Measurements from ENCODE around the gene CTBP2.

DNA sequence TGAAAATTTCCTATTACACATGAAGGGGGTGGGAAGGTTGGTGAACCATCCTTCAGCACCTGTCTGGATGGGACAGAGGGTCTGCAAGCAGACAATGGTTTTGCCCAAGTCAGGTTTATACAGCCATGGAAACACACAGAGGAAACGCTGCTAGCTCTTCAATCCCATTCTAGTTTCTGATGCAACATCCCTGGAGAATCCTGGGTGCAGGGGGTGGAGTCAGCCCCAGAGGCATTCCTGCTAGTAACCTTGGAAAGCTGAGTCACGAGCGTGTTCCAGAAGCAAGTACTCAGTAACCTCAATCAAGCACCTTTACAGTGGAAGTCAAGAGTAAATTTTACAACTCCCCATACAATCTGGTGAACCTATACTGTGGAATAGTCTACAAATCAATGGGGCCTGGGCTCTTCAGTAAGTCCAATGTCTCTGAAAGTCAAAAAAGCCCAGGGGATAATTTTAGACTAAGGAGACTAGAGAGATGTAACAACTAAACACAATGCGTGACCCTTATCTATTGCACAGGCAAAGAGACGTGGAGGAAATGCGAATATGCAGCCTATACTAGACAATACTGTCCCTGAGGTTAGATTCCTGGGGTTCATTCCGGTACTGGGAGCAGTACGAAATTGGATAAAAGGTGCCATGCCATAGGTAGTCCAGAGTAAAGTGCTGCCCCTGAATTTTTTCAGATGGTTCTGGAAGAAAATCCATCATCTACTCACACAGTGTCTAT lies 123.1 kb downstream of the CTBP2 start:
- TF ChIP-seq CTCF (conservative IDR thresholded peaks at IDR 0.05) (no peak), ZFX (IDR thresholded peaks at IDR 0.05) (no peak)

Data from C4-2B (cell line).